ENCODE data around the gene NACC2. TPM values are rescaled to one million over a fixed set of nuclear protein-coding genes. Genes with fewer than 3 reads are reported as not detected.
A peak's percentile ranks its signal among the peaks of the same experiment; 100 is the strongest.

Gene NACC2
- total and polyA plus RNA-seq, 9 of the 15 experiments (the other 6 are each of a cell fraction or from before 2014, with no cell fraction given), result 0.70 to 25.1 (median 5.6) TPM

DNA sequence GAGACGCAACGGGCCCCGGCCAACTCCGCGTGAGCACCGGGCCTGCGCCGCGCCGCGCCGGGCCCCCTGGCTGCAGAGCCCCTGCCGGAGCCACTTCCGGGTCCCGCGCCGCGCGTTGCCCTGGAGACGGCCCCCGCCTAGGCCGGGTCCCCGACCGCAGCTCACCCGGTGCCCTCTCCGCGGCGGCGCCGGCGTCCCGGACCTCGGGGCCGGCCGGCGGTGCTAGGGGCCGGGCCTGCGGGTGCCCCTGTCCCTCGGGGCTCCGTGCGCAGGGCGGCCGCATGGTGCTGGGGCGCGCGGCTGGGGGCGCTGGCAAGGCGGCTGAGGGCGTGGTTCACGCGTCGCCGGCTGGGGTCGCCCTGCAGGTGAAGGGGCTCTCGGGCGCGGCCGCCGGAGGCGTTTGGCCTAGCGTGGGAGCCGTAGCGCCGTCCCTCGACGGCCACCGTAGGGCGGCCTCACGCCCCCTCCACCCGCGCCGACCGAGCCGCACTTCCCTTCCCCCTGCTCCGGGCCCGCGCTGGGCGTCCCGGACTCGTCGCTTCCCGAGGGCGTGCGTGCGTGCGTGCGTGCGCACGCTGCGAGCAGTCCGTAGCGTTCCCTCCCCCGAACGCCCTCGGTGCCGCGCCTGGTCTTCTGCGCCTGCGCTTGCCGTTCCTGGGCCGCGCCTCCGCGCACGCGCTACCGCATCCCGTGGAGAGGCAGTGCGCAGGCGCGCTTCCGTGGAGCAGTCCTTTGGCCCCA is 23.4 kb upstream of the NACC2 start, which contains the start of gene TMEM250 (continued):
- TF ChIP-seq GTF2F1 (IDR thresholded peaks at IDR 0.05; ENCODE audit: low read depth, low read length) (no peak), NCOA6 (IDR thresholded peaks at IDR 0.05) (peak; percentile 98), TOE1 (IDR thresholded peaks at IDR 0.05; ENCODE audit: borderline replicate concordance) (no peak; the same call in 1 of the 2 replicates), TOE1 (CRISPR knock-in tag; IDR thresholded peaks at IDR 0.05; ENCODE audit: borderline replicate concordance, low read depth) (no peak), PHTF2 (CRISPR knock-in tag; IDR thresholded peaks at IDR 0.05) (no peak), MEF2D (tag; conservative IDR thresholded peaks at IDR 0.05; ENCODE audit: low read depth) (no peak), SMAD4 (CRISPR knock-in tag; conservative IDR thresholded peaks at IDR 0.05) (peak; percentile 83; the same call in 1 of the 2 replicates), CAMTA2 (CRISPR knock-in tag; conservative IDR thresholded peaks at IDR 0.05) (no peak), IFI16 (CRISPR knock-in tag; IDR thresholded peaks at IDR 0.05) (no peak), ZNF232 (CRISPR knock-in tag; IDR thresholded peaks at IDR 0.05) (0 out of 2 replicates have a peak, but pooled peaks have one; percentile 13), FIP1L1 (IDR thresholded peaks at IDR 0.05; ENCODE audit: low read depth, low read length, poor library complexity, severe bottlenecking) (peak; percentile 85), IRF2 (CRISPR knock-in tag; IDR thresholded peaks at IDR 0.05) (no peak), FUS (optimal IDR thresholded peaks at IDR 0.05; ENCODE audit: low read depth, low read length) (peak; percentile 44), KDM4B (IDR thresholded peaks at IDR 0.05; ENCODE audit: borderline replicate concordance in 2 of 2, low read depth in 1 of 2) (no peak), ZNF239 (CRISPR knock-in tag; IDR thresholded peaks at IDR 0.05) (no peak), SMARCB1 (IDR thresholded peaks at IDR 0.05; ENCODE audit: insufficient read length, low read depth) (no peak), CHD1 (IDR thresholded peaks at IDR 0.05; ENCODE audit: low read length) (peak; percentile 74), ASH1L (IDR thresholded peaks at IDR 0.05; ENCODE audit: borderline replicate concordance, low read depth, partially characterized antibody) (no peak), SUPT5H (IDR thresholded peaks at IDR 0.05) (no peak), HLTF (IDR thresholded peaks at IDR 0.05) (no peak)
- TF ChIP-seq, protein P1, sequence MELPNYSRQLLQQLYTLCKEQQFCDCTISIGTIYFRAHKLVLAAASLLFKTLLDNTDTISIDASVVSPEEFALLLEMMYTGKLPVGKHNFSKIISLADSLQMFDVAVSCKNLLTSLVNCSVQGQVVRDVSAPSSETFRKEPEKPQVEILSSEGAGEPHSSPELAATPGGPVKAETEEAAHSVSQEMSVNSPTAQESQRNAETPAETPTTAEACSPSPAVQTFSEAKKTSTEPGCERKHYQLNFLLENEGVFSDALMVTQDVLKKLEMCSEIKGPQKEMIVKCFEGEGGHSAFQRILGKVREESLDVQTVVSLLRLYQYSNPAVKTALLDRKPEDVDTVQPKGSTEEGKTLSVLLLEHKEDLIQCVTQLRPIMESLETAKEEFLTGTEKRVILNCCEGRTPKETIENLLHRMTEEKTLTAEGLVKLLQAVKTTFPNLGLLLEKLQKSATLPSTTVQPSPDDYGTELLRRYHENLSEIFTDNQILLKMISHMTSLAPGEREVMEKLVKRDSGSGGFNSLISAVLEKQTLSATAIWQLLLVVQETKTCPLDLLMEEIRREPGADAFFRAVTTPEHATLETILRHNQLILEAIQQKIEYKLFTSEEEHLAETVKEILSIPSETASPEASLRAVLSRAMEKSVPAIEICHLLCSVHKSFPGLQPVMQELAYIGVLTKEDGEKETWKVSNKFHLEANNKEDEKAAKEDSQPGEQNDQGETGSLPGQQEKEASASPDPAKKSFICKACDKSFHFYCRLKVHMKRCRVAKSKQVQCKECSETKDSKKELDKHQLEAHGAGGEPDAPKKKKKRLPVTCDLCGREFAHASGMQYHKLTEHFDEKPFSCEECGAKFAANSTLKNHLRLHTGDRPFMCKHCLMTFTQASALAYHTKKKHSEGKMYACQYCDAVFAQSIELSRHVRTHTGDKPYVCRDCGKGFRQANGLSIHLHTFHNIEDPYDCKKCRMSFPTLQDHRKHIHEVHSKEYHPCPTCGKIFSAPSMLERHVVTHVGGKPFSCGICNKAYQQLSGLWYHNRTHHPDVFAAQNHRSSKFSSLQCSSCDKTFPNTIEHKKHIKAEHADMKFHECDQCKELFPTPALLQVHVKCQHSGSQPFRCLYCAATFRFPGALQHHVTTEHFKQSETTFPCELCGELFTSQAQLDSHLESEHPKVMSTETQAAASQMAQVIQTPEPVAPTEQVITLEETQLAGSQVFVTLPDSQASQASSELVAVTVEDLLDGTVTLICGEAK (IDR thresholded peaks at IDR 0.05), result no peak
- TF ChIP-seq, protein P1 (CRISPR knock-in tag; IDR thresholded peaks at IDR 0.05), result no peak

All from K562 (cell line).